ENCODE results near the gene FLOT1. TPM values are rescaled to one million over a fixed set of nuclear protein-coding genes. Genes with fewer than 3 reads are reported as not detected.

The FLOT1 gene
- total and polyA plus RNA-seq, 9 of the 15 experiments (the other 6 are each of a cell fraction or from before 2014, with no cell fraction given), result 11.7 to 149 (median 118) TPM

DNA sequence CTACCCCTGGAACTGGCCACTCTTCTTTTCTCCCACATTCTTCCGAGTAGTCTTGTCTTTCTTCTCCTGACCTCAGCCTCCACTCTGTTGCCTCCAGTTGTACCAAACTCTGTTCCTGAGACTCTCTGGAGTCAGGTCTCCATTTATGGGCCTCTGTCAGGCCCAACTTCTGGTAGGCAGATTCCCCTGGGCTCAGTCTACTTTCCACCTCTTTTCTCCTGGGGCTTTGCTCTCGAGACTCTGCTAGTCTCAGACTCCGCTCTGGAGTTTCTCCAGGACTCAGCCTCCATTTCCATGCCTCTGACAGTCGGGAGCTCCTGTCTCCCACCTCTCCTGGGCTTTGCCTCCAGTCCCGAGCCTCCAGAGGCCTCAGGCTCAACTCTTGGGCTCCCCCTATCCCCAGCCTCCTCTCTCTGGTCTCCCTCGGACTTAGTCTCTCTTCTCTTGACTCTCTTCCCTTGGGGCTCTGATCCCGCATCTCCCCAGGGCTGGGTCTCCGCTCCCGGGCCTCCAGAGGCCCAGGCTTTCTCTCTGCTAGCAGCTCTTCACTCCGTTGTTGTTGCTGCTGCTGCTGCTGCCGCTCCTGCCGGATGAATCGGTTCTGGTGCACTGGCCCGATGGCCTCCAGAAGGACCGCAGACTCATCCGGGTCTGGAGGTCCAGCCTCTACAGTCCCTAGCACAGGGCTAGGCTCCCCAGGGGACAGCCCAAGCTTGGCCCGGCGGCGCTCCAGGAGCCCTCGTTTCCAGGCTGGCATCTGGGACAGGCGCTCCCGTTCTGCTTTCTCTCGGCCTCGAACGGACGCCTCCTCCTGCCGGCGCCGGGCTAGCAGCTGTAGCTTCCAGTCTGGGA, 57.1 kb downstream of the FLOT1 start (continued):
- TF ChIP-seq, protein P1, sequence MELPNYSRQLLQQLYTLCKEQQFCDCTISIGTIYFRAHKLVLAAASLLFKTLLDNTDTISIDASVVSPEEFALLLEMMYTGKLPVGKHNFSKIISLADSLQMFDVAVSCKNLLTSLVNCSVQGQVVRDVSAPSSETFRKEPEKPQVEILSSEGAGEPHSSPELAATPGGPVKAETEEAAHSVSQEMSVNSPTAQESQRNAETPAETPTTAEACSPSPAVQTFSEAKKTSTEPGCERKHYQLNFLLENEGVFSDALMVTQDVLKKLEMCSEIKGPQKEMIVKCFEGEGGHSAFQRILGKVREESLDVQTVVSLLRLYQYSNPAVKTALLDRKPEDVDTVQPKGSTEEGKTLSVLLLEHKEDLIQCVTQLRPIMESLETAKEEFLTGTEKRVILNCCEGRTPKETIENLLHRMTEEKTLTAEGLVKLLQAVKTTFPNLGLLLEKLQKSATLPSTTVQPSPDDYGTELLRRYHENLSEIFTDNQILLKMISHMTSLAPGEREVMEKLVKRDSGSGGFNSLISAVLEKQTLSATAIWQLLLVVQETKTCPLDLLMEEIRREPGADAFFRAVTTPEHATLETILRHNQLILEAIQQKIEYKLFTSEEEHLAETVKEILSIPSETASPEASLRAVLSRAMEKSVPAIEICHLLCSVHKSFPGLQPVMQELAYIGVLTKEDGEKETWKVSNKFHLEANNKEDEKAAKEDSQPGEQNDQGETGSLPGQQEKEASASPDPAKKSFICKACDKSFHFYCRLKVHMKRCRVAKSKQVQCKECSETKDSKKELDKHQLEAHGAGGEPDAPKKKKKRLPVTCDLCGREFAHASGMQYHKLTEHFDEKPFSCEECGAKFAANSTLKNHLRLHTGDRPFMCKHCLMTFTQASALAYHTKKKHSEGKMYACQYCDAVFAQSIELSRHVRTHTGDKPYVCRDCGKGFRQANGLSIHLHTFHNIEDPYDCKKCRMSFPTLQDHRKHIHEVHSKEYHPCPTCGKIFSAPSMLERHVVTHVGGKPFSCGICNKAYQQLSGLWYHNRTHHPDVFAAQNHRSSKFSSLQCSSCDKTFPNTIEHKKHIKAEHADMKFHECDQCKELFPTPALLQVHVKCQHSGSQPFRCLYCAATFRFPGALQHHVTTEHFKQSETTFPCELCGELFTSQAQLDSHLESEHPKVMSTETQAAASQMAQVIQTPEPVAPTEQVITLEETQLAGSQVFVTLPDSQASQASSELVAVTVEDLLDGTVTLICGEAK (IDR thresholded peaks at IDR 0.05), result peak; percentile 59; the same call in 1 of the 2 replicates
- TF ChIP-seq, protein P1 (CRISPR knock-in tag; IDR thresholded peaks at IDR 0.05), result no peak
- no peak for TF ChIP-seq MAFG (tag; conservative IDR thresholded peaks at IDR 0.05)
- no peak for TF ChIP-seq MEF2D (tag; conservative IDR thresholded peaks at IDR 0.05; ENCODE audit: low read depth)
- 0 out of 2 replicates have a peak, but pooled peaks have one; percentile 27 for TF ChIP-seq BCL6 (CRISPR knock-in tag; IDR thresholded peaks at IDR 0.05)
- peak; percentile 50; the same call in 1 of the 2 replicates for TF ChIP-seq POLR2AphosphoS5 (IDR thresholded peaks at IDR 0.05; ENCODE audit: control insufficient read depth, insufficient read depth, low read depth, low read length)
- TF ChIP-seq, protein P2, sequence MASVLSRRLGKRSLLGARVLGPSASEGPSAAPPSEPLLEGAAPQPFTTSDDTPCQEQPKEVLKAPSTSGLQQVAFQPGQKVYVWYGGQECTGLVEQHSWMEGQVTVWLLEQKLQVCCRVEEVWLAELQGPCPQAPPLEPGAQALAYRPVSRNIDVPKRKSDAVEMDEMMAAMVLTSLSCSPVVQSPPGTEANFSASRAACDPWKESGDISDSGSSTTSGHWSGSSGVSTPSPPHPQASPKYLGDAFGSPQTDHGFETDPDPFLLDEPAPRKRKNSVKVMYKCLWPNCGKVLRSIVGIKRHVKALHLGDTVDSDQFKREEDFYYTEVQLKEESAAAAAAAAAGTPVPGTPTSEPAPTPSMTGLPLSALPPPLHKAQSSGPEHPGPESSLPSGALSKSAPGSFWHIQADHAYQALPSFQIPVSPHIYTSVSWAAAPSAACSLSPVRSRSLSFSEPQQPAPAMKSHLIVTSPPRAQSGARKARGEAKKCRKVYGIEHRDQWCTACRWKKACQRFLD (CRISPR knock-in tag; IDR thresholded peaks at IDR 0.05), result no peak
- TF ChIP-seq KDM5B (IDR thresholded peaks at IDR 0.05; ENCODE audit: insufficient replicate concordance, low read depth, low read length), result peak; percentile 13
- no peak for TF ChIP-seq PYGO2 (tag; IDR thresholded peaks at IDR 0.05)
- TF ChIP-seq RBM14 (IDR thresholded peaks at IDR 0.05; ENCODE audit: borderline replicate concordance, insufficient read depth, low read depth, low read length), result no peak
- TF ChIP-seq TAF15 (IDR thresholded peaks at IDR 0.05; ENCODE audit: low read depth, low read length), result no peak
